ENCODE data around the gene BRMS1L.

DNA sequence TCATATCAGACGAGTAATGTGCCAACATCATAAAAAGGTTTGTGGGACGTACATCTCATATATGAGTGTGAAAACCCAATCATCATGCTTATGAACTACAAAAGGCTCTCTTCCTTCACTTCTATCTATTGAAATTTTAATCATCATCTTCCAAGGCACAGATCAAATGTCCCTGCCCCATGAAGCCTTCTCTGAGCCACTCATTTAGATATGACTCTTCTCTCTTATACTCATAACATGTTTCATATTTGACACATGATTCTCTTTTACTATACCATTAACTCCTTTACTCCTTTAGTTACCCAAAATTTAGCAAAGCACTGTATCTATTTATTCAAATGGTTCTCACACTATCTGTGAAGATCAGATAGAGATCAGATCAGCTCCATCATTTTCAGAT lies 39.3 kb upstream of the BRMS1L start:
- no peak for TF ChIP-seq MAX (IDR thresholded peaks at IDR 0.05; ENCODE audit: low read depth)
- TF ChIP-seq, protein P1, sequence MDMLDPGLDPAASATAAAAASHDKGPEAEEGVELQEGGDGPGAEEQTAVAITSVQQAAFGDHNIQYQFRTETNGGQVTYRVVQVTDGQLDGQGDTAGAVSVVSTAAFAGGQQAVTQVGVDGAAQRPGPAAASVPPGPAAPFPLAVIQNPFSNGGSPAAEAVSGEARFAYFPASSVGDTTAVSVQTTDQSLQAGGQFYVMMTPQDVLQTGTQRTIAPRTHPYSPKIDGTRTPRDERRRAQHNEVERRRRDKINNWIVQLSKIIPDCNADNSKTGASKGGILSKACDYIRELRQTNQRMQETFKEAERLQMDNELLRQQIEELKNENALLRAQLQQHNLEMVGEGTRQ (IDR thresholded peaks at IDR 0.05; ENCODE audit: borderline replicate concordance, low read depth, low read length), result no peak
- TF ChIP-seq, protein P2, sequence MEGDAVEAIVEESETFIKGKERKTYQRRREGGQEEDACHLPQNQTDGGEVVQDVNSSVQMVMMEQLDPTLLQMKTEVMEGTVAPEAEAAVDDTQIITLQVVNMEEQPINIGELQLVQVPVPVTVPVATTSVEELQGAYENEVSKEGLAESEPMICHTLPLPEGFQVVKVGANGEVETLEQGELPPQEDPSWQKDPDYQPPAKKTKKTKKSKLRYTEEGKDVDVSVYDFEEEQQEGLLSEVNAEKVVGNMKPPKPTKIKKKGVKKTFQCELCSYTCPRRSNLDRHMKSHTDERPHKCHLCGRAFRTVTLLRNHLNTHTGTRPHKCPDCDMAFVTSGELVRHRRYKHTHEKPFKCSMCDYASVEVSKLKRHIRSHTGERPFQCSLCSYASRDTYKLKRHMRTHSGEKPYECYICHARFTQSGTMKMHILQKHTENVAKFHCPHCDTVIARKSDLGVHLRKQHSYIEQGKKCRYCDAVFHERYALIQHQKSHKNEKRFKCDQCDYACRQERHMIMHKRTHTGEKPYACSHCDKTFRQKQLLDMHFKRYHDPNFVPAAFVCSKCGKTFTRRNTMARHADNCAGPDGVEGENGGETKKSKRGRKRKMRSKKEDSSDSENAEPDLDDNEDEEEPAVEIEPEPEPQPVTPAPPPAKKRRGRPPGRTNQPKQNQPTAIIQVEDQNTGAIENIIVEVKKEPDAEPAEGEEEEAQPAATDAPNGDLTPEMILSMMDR (IDR thresholded peaks at IDR 0.05), result no peak
- no peak for TF ChIP-seq REST (IDR thresholded peaks at IDR 0.05; ENCODE audit: low read depth, low read length)

Measured in SK-N-SH (cell line).